NB4 (cell line): ENCODE data around the gene CMTM1.
"Not testable (repeated sequence)": the region's sequence is repeated elsewhere in the genome, so short reads cannot be mapped to it uniquely, and the experiment has no call there.

Experiments used
- CTCF ChIP-seq: IDR thresholded peaks from one replicate; pipeline ENCODE4 v1.5.1; 2012; ENCODE audit warnings: low read depth, low read length
- POLR2A ChIP-seq: IDR thresholded peaks from 2 replicates; pipeline ENCODE4 v1.6.1; 2011; ENCODE audit warnings: mild to moderate bottlenecking; ENCODE audit not compliant: insufficient read length; ENCODE audit errors: extremely low read depth

GRCh38 chr16:66567270-66567669 is 1.0 kb downstream of the CMTM1 start:
- not testable (repeated sequence) for TF ChIP-seq POLR2A, CTCF
